Measurements from ENCODE around the gene PPP2R3C.

- no peak for TF ChIP-seq CREB1 (IDR thresholded peaks at IDR 0.05; ENCODE audit: low read depth)
- TF ChIP-seq EP300 (IDR thresholded peaks at IDR 0.05; ENCODE audit: borderline replicate concordance) = no peak
- no peak for TF ChIP-seq CEBPB (IDR thresholded peaks at IDR 0.05)
- TF ChIP-seq TAF1 (IDR thresholded peaks at IDR 0.05; ENCODE audit: low read depth) = no peak
- no peak for TF ChIP-seq TEAD4 (IDR thresholded peaks at IDR 0.05)
- no peak for TF ChIP-seq YY1 (IDR thresholded peaks at IDR 0.05; ENCODE audit: low read depth)
- no peak for TF ChIP-seq REST (IDR thresholded peaks at IDR 0.05; ENCODE audit: low read depth)
- TF ChIP-seq USF1 (IDR thresholded peaks at IDR 0.05) = no peak
- TF ChIP-seq TCF12 (IDR thresholded peaks at IDR 0.05; ENCODE audit: low read depth) = no peak
- TF ChIP-seq MAX (IDR thresholded peaks at IDR 0.05) = no peak
- no peak for TF ChIP-seq ZBTB7A (IDR thresholded peaks at IDR 0.05; ENCODE audit: low read depth)
- TF ChIP-seq NFIC (IDR thresholded peaks at IDR 0.05) = no peak
Measured at GRCh38 chr14:35073486-35073885, 48.3 kb downstream of the PPP2R3C start.
